Measurements from ENCODE around the gene PKLR.

Gene PKLR

DNA sequence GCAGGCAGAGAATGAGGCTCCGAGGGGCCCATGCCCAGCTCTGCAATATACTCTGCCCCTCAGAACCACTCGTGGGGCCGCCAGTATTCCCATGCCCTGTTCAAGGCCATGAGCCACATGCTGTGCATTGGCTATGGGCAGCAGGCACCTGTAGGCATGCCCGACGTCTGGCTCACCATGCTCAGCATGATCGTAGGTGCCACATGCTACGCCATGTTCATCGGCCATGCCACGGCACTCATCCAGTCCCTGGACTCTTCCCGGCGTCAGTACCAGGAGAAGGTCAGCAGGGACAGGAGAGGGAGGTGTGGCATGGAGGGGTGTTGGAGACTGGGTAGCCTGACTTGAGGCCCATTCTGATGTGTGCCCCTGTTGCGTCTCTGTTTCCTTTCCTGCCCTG is 16.8 kb downstream of the PKLR start:
- DNase-seq (ENCODE audit: low read depth), result no peak

- no peak for DNase-seq (ENCODE audit: low read depth)
Measured at GRCh38 chr1:155282488-155283091, 18.6 kb downstream of the PKLR start.

GRCh38 chr1:155279268-155279667 is 22.0 kb downstream of the PKLR start:
- no peak for DNase-seq (ENCODE audit: low read depth)

GRCh38 chr1:155278689-155279160 is 22.5 kb downstream of the PKLR start:
- no peak for DNase-seq (ENCODE audit: low read depth)

- no peak for DNase-seq (ENCODE audit: low read depth)
Measured at GRCh38 chr1:155277902-155278688, 23.1 kb downstream of the PKLR start.

- DNase-seq (ENCODE audit: low read depth), result peak; percentile 87
Measured at GRCh38 chr1:155277070-155277901, 24.0 kb downstream of the PKLR start, which contains the start of gene HCN3. HCN3 (plus strand) TSS chr1:155277463; CDS start chr1:155277591, 128 bp downstream.

- peak; percentile 78 for DNase-seq (ENCODE audit: low read depth)
Measured at GRCh38 chr1:155273343-155274245, 27.6 kb downstream of the PKLR start, which contains the start of gene CLK2. CLK2 (minus strand) TSS chr1:155273504; CDS start chr1:155270977, 2,527 bp downstream.

- no peak for DNase-seq (ENCODE audit: low read depth)
Measured at GRCh38 chr1:155272466-155273342, 28.5 kb downstream of the PKLR start.

DNA sequence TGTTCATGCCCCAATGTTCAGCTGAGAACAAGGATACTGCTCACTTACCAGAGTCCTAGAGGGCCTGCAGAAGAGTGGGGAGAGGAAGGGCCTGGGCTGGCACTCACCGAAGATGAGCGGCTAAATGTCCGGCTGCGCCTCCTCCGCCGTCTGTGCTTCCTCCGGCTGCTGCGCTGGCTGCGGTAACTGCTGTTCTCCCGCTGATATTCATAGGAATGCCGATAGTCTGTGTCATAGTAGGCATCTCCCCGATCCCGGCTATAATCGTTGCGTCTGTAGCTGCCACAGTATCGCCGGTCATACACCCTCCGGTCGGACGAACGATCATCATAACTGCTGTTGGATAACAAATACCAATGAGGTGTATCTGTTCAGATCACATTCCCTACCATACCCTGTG is 31.9 kb downstream of the PKLR start:
- DNase-seq (ENCODE audit: low read depth), result no peak

GRCh38 chr1:155268630-155269029 is 32.6 kb downstream of the PKLR start:
- DNase-seq (ENCODE audit: low read depth), result no peak

DNA sequence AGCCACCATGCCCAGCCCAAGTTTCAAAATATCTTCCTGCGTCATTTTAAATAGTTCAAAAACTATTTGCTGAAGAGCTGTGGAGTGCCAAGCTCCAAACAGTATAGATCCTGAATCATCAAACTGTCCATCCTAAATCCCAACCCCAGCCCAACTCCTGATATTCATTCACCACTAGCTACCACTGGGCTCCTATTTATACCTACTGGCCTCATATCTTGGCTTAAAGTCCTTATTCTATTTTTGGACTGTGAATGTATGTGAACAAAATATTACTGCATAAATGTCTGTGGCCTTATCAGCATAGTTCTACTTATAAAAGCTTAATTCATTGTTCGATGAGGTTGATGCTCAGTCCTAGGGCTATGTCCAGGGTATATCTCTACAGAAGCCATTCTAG is 33.9 kb downstream of the PKLR start:
- no peak for DNase-seq (ENCODE audit: low read depth)

- DNase-seq (ENCODE audit: low read depth), result no peak
Measured at GRCh38 chr1:155266553-155266952, 34.7 kb downstream of the PKLR start.

DNA sequence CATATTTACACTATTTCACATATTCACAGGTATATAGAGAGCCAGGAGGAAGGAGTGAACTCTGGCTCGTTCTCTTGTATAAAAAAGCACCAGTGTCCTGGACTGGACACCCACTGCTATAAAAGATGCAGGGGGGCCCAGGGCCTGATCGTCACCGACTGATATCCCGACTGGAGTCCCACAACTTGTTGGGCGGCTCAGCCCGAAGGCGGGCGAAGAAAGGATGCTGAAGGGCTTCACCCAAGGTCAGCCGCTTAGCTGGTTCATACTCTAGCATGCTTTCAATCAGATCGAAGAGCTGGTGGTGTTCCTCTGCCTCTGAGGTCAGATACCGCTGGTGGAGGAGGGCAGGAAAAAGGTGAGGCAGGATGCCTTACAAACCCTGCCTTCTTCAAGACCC is 38.2 kb downstream of the PKLR start:
- DNase-seq (ENCODE audit: low read depth), result no peak

DNA sequence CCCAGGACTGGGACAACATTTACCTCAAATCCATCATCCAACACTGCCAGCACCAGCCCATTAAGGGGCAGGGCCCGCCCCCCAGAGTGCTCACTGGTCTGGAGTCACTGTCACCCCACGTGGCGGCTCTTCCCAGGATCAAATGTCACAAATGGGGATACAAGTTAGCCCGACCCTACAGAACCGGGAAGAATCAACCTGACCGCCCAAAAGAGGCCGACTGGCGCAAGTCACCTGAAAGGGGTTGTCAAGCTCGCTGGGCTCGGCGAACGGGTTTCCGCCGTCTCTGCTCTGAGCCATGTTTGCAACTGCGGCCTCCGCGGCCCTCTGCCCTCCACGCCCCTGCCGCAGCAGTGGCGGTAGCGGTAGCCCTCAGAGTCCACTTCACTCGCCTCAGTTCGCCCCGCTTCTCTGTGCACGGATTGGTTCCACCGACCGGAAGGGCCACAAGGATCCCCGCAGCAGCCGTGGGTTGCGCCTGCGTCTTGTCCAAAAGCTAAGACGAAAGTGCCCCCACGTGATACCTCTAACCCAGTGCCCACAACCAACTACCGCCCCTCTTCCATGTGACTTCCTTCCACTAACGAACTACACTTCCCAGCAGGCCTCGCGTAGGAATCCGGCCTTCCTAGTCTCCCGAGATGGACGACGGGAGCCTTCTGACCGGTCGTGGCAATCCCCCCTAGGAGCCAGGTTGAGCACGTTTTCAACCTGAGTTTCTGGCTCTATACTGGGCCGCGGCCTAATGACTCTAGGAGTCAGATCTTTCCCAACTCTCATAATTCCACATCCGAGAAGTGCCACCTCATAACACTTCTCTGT is 39.2 kb downstream of the PKLR start, which contains the start of gene SCAMP3:
Gene SCAMP3 (minus strand): TSS at position 509 of the 822 bp plus-strand sequence. CDS start 209 bp downstream, at position 300.
- DNase-seq (ENCODE audit: low read depth), result peak; percentile 97

GRCh38 chr1:155261493-155261851 is 39.8 kb downstream of the PKLR start:
- no peak for DNase-seq (ENCODE audit: low read depth)

DNA sequence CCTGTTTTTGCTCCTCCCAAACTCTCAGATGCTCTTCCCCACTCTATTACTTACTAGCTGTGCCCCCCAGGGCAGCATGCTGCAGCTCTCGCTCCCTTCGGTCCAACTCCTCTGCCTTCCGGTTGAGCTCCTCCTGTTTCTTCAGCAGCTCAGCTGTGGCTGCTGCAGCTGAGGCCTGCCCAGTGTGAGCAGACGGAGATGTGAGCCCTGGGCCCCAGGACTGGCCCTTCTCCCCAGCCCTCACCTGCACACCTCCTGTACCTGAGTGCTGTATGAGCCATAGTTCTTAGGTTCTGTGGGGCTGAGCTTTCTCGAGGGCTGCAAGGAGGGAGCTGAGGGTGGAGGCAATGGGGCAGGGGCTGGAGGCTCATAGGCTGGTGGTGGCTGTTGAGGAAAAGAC is 41.0 kb downstream of the PKLR start:
- no peak for DNase-seq (ENCODE audit: low read depth)

- no peak for DNase-seq (ENCODE audit: low read depth)
Measured at GRCh38 chr1:155256058-155256852, 45.0 kb downstream of the PKLR start.

DNA sequence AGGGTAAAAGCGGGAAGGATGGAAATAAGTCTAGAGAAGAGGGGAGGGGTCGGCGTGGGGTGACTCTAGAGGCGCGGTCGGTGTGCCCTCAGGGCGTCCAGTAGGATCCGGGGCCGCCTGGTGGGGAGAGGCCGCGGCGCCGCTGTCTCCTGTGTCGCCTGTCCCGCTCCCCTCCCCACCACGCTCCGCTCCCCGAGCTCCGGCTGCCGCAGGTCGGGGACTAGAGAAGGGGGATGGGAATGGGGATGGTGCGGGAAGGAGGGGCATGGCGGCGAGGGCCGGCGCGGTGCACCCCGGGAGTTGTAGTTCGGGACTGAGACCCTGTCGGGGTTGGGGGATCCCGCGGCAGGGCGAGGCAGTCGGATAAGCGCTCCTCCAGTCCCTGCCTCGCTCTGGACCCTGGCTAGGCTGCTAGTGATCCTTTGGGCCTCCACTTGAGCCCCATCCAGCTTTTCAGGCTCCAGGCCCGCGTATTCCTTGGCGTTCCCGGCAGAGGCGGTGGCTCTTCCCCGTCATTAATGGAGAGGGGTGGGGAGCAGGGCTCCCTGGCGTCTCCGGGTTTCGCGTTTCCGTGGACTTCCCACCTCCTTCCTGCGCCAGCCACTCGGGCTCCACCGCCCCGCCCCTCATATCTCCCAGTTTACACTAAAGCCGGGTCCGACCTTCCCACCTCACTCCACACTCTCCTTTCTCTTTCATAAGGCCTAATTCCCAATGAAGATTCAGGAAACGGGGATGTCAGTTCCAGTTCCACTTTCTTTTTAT is 45.8 kb downstream of the PKLR start, which contains the start of gene ENTREP3:
Gene ENTREP3 (minus strand): TSS at position 241 of the 765 bp plus-strand sequence. CDS start 606 bp downstream, outside the sequence.
- no peak for DNase-seq (ENCODE audit: low read depth)
